HEK293T (cell line): Measurements from ENCODE around the gene OR8B3.
"Not testable (repeated sequence)": the region's sequence is repeated elsewhere in the genome, so short reads cannot be mapped to it uniquely, and the experiment has no call there.

Experiments used
- FOXA1 ChIP-seq: fragments of 450-650 bp; IDR thresholded peaks from 2 replicates; pipeline ENCODE4 v1.6.1; 2016; ENCODE audit warnings: mild to moderate bottlenecking
- FOXK2 ChIP-seq: fragments of 450-650 bp; IDR thresholded peaks from 2 replicates; pipeline ENCODE4 v1.6.1; 2016; ENCODE audit warnings: mild to moderate bottlenecking
- FOXM1 ChIP-seq: fragments of 450-650 bp; IDR thresholded peaks from 2 replicates; pipeline ENCODE4 v1.6.1; 2017; ENCODE audit warnings: mild to moderate bottlenecking, borderline replicate concordance
- PKNOX1 ChIP-seq: fragments of 450-650 bp; IDR thresholded peaks from 2 replicates; pipeline ENCODE4 v1.6.1; 2016
- SP1 ChIP-seq: fragments of 450-650 bp; IDR thresholded peaks from 2 replicates; pipeline ENCODE4 v1.6.1; 2017
- TARDBP ChIP-seq: fragments of 450-650 bp; IDR thresholded peaks from 2 replicates; pipeline ENCODE4 v1.6.1; 2016
- ZNF384 ChIP-seq: fragments of 450-650 bp; IDR thresholded peaks from 2 replicates; pipeline ENCODE4 v1.6.1; 2016

DNA sequence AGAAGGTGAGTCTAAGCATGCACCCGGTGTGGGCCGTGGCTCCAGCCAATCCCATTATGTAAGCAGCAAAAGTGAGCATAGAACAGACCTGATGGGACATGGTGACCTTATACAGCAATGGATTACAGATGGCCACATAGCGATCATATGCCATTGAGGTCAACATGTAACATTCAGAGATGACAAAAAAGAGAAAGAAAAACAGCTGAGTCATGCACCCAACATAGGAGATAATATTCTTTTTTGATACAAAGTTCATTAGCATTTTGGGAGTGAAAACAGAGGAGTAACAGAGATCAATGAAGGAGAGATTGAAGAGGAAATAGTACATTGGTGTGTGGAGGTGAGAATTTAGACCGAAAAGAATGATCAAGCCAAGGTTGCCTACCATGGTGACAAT is 2.0 kb downstream of the OR8B3 start:
- not testable (repeated sequence) for TF ChIP-seq ZNF384, FOXK2, PKNOX1, SP1, TARDBP, FOXM1, FOXA1
